Caco-2 (cell line): ENCODE measurements around the gene TSEN2. TPM values are rescaled to one million over a fixed set of nuclear protein-coding genes. Genes with fewer than 3 reads are reported as not detected.
"Not testable (repeated sequence)": the region's sequence is repeated elsewhere in the genome, so short reads cannot be mapped to it uniquely, and the experiment has no call there.

Experiments
- BruUV-seq: library from RNA; stranded (reverse); fragments of 400-500 nt; replicated peaks from 2 replicates; lab custom pipeline; 2021; lab: Mats Ljungman, UMichigan
- CTCF ChIA-PET: fragments of 300-600 bp; sonication (Branson Sonifier 250); formaldehyde crosslinking; loops from one replicate; lab custom pipeline; 2022; ENCODE audit warnings: antibody characterized with exemption; lab: Charles Lee
- POLR2A ChIA-PET: fragments of 300-600 bp; sonication (Branson Sonifier 250); formaldehyde crosslinking; loops from one replicate; lab custom pipeline; 2022; ENCODE audit warnings: antibody characterized with exemption; lab: Charles Lee
- DNase-seq, 2 experiments: peaks; one replicate each; pipeline versions ENCODE4 v3.0.0 to v3.0.0-alpha.2; 2020 to 2022
- H3K27me3 ChIP-seq: replicated peaks from 2 replicates; pipeline ENCODE4 v1.6.0; 2011; ENCODE audit warnings: low read length; ENCODE audit not compliant: control insufficient read depth, insufficient read depth
- H3K36me3 ChIP-seq: 2 replicates; pipeline ENCODE4 v1.5.1; 2011; ENCODE audit warnings: low read length; ENCODE audit not compliant: control insufficient read depth, insufficient read depth
- H3K4me1 ChIP-seq: fragments of 250-450 bp; sonication (Bioruptor Pico); 2 replicates; pipeline ENCODE4 v1.5.1; 2020; ENCODE audit warnings: mild to moderate bottlenecking
- H3K4me3 ChIP-seq: 2 replicates; pipeline ENCODE4 v1.5.1; 2011; ENCODE audit warnings: low read depth, mild to moderate bottlenecking, control low read depth, low read length
- H3K9me3 ChIP-seq: fragments of 250-450 bp; sonication (Bioruptor Pico); 2 replicates; pipeline ENCODE4 v1.5.1; 2020; ENCODE audit warnings: mild to moderate bottlenecking, moderate library complexity
- H3K27ac Mint-ChIP-seq: one replicate; pipeline ENCODE4 v1.8.0; 2022; ENCODE audit warnings: mixed read lengths; ENCODE audit not compliant: unreplicated experiment
- H3K27me3 Mint-ChIP-seq: one replicate; pipeline ENCODE4 v1.8.0; 2022; ENCODE audit warnings: mixed read lengths; ENCODE audit not compliant: insufficient read depth, unreplicated experiment
- H3K36me3 Mint-ChIP-seq: one replicate; pipeline ENCODE4 v1.8.0; 2022; ENCODE audit warnings: mild to moderate bottlenecking, mixed read lengths; ENCODE audit not compliant: insufficient read depth, unreplicated experiment
- H3K4me1 Mint-ChIP-seq: one replicate; pipeline ENCODE4 v1.8.0; 2022; ENCODE audit warnings: low read depth, mixed read lengths; ENCODE audit not compliant: unreplicated experiment
- H3K4me3 Mint-ChIP-seq: one replicate; pipeline ENCODE4 v1.8.0; 2022; ENCODE audit warnings: mild to moderate bottlenecking, moderate library complexity, mixed read lengths; ENCODE audit not compliant: unreplicated experiment
- H3K9me3 Mint-ChIP-seq: one replicate; pipeline ENCODE4 v1.8.0; 2022; ENCODE audit warnings: mixed read lengths; ENCODE audit not compliant: unreplicated experiment
- intact Hi-C: fragments of 100-400 bp; cut with micrococcal nuclease; formaldehyde crosslinking; loops from one replicate; pipeline ENCODE4 v1.10.0; 2022; ENCODE audit not compliant: unreplicated experiment
- total RNA-seq: library from RNA; stranded (reverse); gene quantifications from 2 replicates; pipeline ENCODE4 v1.2.3, GENCODE V29; 2022
- TF ChIP-seq, protein P1 (sequence below), 2 experiments: fragments of 200-600 bp in 1 of 2; IDR thresholded peaks; 1 replicate in 1 of 2; 2 replicates in 1 of 2; pipeline versions ENCODE4 v1.5.1 to v1.8.0; 2011 to 2022; ENCODE audit warnings: antibody characterized with exemption in 1 of 2, control low read depth in 1 of 2, inconsistent platforms in 1 of 2, low read depth in 1 of 2, low read length in 1 of 2, mild to moderate bottlenecking in 1 of 2, moderate library complexity in 1 of 2; ENCODE audit not compliant: insufficient read depth in 1 of 2, severe bottlenecking in 1 of 2, unreplicated experiment in 1 of 2

The TSEN2 gene
- total RNA-seq, 1 experiment from 2014 or later: 19.6 TPM

- Histone ChIP-seq H3K9me3 (no peaks in the 10 kb centered on the region), H3K4me1 (no peaks in the 10 kb centered on the region), H3K36me3 (no peaks in the 10 kb centered on the region), H3K27me3 (no peaks in the 10 kb centered on the region), H3K4me3 (no peak overlapping the region)
- no peak for DNase-seq
- intact Hi-C loops: no loop called here
- POLR2A ChIA-PET: interaction anchor here (0.6 kb wide), 1 partner anchor 257 kb away, joined by 4 read pairs; no protein-coding TSS in a partner anchor
- Mint-ChIP-seq H3K27me3 (no peaks in the 10 kb centered on the region), H3K4me1 (no peaks in the 10 kb centered on the region), H3K36me3 (peaks cover 3% of the 10 kb centered on the region), H3K27ac (no peak overlapping the region), H3K4me3 (no peak overlapping the region), H3K9me3 (no peaks in the 10 kb centered on the region)
- TF ChIP-seq, protein P1, sequence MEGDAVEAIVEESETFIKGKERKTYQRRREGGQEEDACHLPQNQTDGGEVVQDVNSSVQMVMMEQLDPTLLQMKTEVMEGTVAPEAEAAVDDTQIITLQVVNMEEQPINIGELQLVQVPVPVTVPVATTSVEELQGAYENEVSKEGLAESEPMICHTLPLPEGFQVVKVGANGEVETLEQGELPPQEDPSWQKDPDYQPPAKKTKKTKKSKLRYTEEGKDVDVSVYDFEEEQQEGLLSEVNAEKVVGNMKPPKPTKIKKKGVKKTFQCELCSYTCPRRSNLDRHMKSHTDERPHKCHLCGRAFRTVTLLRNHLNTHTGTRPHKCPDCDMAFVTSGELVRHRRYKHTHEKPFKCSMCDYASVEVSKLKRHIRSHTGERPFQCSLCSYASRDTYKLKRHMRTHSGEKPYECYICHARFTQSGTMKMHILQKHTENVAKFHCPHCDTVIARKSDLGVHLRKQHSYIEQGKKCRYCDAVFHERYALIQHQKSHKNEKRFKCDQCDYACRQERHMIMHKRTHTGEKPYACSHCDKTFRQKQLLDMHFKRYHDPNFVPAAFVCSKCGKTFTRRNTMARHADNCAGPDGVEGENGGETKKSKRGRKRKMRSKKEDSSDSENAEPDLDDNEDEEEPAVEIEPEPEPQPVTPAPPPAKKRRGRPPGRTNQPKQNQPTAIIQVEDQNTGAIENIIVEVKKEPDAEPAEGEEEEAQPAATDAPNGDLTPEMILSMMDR (IDR thresholded peaks at IDR 0.05; ENCODE audit: insufficient read depth in 1 of 2, low read depth in 1 of 2, low read length in 1 of 2, severe bottlenecking in 1 of 2, unreplicated experiment in 1 of 2): peak in 1 of 2 experiments; percentile 15
- no TSS peak for BruUV-seq
- CTCF ChIA-PET: interaction anchor here (1.1 kb wide), 1 partner anchor 406 kb away, joined by 3 read pairs; no protein-coding TSS in a partner anchor
These were observed 57.3 kb downstream of the TSEN2 start for GRCh38 chr3:12541625-12542024.

GRCh38 chr3:12543497-12543896 lies 59.2 kb downstream of the TSEN2 start:
- POLR2A ChIA-PET: not testable (repeated sequence)

GRCh38 chr3:12544652-12545472 lies 60.6 kb downstream of the TSEN2 start:
- ChIA-PET POLR2A (interaction anchor here (0.9 kb wide), 1 partner anchor 12 kb away, joined by 3 read pairs; the partner anchor contains the start of gene MKRN2), CTCF (no interaction called here)
- Histone ChIP-seq H3K4me1 (no peaks in the 10 kb centered on the region), H3K27me3 (no peaks in the 10 kb centered on the region), H3K9me3 (no peaks in the 10 kb centered on the region), H3K36me3 (no peaks in the 10 kb centered on the region), H3K4me3 (peak overlapping the region; percentile 45)
- DNase-seq: no peak
- TF ChIP-seq, protein P1 (IDR thresholded peaks at IDR 0.05; ENCODE audit: insufficient read depth in 1 of 2, low read depth in 1 of 2, low read length in 1 of 2, severe bottlenecking in 1 of 2, unreplicated experiment in 1 of 2): no peak
- H3K4me1 Mint-ChIP-seq: no peaks in the 10 kb centered on the region
- H3K9me3 Mint-ChIP-seq: no peaks in the 10 kb centered on the region
- intact Hi-C loops: loop anchor here (2.0 kb wide), 1 partner anchor 406 kb away; no protein-coding TSS in a partner anchor
- TSS peak; percentile 90 for BruUV-seq
- H3K36me3 Mint-ChIP-seq: no peaks in the 10 kb centered on the region
- peak overlapping the region; percentile 74 for H3K4me3 Mint-ChIP-seq
- H3K27me3 Mint-ChIP-seq: no peaks in the 10 kb centered on the region
- peak overlapping the region; percentile 73 for H3K27ac Mint-ChIP-seq

More at GRCh38 chr3:12543497-12543896, 59.2 kb downstream of the TSEN2 start:
- CTCF ChIA-PET, intact Hi-C loops, H3K27me3 Mint-ChIP-seq, H3K36me3 ChIP-seq, BruUV-seq, H3K9me3 ChIP-seq, H3K4me1 Mint-ChIP-seq, H3K4me3 Mint-ChIP-seq, H3K4me1 ChIP-seq, DNase-seq, H3K4me3 ChIP-seq, H3K27me3 ChIP-seq, H3K9me3 Mint-ChIP-seq, H3K36me3 Mint-ChIP-seq, H3K27ac Mint-ChIP-seq: not testable (repeated sequence)
